ENCODE data around the gene OCA2.

- TF ChIP-seq CTCF (conservative IDR thresholded peaks at IDR 0.05; ENCODE audit: low read length) (no peak), EZH2phosphoT487 (IDR thresholded peaks at IDR 0.05; ENCODE audit: borderline replicate concordance) (no peak)
These were observed 144.0 kb downstream of the OCA2 start for GRCh38 chr15:27955087-27955486.

Data from Loucy (cell line).